T1000 (cell line): ENCODE results near the gene MMS19.
"Not testable (repeated sequence)": the region's sequence is repeated elsewhere in the genome, so short reads cannot be mapped to it uniquely, and the experiment has no call there.

ENCODE experiments used
- DNase-seq: peaks from one replicate; lab custom pipeline; 2025; ENCODE audit warnings: mixed read lengths; lab: John Stamatoyannopoulos, UW

The MMS19 gene

DNA sequence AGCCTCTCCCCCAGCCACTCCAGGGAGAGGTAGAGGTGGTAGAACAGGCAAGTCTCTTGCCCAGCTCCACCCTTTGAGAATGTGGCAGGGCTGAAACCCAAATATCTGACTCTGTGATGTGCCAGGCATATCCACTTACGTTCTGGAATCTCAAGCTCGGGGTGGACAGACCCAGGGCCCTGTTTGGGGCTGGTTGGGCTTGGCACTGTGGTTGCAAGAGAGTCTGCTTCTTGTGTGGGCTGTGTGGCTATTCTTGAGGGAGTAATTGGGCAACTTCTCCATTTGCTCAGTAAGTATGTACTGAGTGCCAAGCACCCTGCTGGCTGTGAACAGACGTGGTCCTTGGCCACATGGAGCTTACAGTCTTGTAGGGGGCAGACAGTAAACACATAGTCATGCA is 5.2 kb upstream of the MMS19 start:
- no peak for DNase-seq

DNA sequence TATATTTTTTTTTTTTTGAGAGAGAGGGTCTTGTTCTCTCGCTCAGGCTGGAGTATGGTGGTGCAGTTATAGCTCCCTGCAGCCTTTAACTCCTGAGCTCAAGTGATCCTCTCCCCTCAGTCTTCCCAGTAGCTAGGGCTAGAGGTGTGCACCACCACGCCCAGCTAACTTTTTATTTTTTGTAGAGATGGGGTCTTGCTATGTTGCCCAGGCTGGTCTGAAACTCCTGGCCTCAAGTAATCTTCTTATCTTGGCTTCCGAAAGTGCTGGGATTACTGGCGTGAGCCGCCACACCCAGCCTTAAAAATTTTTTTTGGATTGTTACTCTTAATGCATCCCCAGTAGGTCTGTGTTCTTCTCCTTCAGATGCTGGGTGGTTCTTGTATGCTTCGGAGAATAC is 4.7 kb upstream of the MMS19 start:
- no peak for DNase-seq

DNA sequence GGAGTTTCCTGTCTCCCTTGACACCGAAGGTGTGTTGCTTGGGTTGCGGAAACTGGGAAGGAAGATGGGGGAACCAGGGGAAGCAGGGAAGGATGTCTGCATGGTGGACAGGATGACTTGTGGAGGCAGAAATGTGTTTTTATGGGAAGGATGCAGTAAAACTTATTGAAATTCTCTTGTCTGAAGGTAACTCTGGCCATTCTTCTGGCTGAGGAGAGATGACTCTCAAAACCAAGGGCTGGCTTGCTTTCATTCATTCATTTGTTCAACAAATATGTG is 2.0 kb upstream of the MMS19 start:
- no peak for DNase-seq

DNA sequence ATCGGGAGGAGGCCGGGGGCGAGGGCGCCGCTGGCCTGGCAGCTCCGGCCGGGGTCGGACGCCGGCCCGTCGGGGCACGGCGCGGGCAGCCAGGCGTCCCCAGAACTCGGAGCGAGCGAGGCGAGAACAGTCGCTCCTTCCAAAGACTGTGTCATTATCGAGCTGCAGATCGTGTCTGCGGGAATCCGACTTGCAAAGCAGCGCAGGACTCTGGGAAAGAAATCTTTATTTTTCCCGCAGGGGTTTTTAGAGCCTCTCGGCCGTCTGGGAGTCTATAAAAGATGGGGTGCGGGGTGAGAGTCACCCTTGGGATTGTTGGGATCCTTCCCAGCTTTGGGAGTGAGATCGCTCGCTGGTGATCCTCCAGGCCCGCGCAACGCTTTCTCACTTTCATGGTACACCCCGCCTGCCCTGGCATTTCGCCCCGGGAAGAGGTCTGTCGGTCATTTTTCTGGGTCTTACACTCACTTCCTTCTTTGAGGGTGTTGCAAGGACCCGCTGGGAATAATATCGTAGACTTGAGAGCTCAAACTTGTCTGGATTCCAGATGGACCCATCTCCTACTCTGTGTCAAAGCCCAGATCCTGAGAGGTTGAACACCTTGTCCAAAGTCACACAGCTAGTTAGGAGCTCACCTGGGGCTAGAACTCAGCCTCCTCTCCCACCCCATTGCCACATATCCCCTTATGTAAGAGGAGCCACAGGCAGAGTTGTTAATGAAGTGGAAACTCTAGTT is 1.5 kb upstream of the MMS19 start:
- peak; percentile 51 for DNase-seq

DNA sequence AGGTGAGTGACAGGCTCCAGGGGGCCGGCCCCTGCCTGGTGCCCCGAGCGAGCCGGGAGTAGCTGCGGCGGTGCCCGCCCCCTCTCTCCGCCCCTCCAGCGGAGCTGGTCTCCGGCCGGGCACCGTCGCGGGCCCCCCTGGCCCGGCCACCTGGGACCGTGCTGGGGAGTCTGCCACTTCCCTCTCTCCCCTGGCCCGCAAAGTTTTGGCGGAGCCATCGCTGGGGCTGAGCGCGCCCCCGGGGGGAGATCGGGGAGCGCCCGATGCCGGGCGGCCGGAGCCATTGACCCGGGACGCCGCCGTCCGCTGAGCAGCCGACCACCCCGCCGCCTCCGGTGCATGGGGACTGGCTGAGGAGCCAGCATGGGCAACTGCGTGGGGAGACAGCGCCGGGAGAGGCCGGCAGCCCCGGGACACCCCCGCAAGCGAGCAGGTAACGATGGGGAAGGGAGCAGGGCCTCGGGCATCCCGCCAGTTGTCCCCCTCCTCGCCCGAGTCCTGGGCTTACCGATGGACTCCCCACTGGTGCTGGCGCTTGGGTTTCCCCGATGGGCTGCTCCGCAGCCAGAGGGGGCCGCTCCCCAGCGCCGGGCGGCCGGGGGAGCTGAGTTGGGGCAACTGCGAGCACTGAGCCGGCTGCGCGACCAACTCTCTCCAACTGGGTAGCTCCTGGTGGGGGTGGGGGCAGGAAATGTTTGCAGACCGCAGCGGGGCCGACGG is 779 bp upstream of the MMS19 start, which contains the start of gene UBTD1:
Gene UBTD1, plus strand, starts transcription at position 84 of the 720 bp plus-strand sequence. Its CDS starts 280 bp downstream, at position 364.
- peak; percentile 51 for DNase-seq

DNA sequence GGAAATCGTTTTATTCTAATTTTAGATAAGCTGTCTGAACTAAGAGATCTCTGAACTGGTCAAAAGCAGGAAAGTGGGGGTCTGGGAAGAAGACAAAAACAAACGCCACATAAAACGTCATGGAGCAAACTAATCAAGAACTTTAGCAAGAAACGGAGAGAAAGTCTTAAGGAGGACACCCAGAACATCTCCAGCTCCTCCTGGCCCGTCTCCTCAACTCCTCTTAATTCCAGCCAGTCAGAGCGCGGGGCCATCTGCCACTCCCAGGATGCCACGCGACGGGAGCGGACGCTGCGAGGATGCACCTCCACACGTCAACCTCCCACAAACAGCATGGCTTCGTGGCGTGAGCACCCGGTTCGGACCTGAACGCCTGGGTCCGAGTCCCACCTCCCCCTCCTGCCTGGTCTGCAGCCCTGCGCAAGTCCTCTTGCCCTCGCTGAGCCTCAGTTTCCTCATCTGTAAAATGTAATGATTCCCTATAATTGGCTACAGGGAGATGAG is 598 bp downstream of the MMS19 start:
- DNase-seq: peak; percentile 77

DNA sequence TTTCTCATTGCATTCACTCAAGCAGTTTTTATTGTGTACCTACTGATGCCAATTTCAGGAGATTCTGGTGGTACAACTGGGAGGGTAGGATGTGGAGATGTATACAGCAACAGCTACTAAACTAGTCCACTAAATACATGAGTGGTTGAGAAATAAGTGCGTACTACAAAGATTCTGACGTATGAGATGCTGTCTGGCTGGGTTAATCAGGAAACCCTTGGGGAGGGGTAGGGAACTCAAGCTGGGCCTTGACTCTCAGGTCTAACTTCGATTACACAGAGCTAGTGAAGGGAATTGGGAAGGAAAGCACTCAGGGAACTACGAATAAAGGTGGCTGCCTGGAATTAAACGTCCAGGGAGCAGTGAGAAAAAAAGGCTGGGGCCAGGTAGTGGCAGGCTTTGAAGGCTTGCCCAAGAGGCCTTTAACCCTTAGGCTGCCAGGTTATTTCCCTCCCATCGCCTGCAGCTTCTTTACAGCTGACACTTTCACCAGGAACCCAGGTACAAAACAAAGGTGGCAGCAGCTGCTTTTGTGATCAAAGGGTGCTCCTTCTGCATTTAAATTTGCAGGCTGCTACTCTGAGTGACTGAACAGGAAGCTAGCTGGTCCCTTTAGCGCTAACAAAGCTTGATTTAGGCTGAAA is 3.2 kb downstream of the MMS19 start:
- DNase-seq: no peak

DNA sequence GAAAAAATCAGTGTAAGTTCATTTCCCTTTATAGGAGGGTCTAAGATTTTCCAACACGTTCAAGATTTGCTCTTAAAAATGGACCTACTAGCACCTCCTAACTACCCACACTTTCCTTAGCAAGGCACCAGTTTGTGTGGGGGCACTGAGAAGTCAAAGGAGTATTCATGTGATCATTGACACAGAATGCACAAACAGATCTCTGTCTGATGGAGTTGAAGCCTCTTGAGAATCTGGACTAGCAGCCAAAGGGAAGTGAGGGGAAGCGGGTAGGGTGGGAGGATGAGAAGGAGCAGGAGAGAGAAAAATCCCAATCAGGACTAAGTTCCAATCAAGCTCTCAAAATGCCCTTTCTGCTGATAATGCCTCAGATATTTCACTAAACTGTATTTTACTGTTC is 4.1 kb downstream of the MMS19 start:
- no peak for DNase-seq

DNA sequence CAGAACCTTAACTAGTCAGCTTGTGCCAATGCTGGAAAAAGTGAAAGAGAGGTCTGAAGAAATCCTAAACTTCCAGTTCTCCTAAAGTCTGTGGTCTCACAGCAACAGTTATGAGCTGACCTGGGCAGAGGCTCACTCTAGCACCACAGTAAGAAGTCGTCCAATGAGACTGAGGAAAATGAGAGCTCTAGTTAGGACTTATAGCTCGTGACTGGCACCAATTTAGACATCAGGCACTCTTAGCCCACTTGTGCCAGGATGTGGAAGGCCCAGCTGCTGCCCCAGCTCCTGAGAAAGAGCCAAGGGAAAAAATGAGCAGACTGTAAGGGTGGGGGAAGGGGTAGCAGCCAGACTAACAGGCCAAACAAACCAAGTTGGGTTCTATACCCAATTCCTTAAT is 7.6 kb downstream of the MMS19 start:
- DNase-seq: no peak

DNA sequence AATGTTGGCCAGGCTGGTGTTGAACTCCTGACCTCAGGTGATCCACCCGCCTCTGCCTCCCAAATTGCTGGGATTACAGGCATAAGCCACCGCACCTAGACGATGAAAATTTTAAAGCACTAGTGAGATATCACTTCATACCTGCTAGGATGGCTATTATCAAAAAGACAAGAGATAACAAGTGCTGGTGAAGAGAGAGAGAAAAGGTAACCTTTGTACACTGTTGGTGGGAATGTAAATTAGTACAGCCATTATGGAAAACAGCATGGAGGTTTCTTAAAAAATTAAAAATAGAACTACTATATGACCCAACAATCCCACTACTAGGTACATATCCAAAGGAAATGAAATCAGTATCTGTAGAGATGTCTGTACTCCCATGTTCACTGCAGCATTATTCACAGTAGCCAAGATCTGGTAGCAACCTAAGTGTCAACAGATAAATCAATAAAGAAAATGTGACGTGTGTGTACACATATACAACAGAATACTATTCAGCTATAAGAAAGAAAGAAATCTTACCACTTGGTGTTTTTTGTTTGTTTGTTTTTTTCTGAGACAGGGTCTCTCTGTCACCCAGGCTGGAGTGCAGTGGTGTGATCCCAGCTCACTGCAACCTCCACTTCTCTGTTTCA is 12.5 kb downstream of the MMS19 start:
- no peak for DNase-seq

DNA sequence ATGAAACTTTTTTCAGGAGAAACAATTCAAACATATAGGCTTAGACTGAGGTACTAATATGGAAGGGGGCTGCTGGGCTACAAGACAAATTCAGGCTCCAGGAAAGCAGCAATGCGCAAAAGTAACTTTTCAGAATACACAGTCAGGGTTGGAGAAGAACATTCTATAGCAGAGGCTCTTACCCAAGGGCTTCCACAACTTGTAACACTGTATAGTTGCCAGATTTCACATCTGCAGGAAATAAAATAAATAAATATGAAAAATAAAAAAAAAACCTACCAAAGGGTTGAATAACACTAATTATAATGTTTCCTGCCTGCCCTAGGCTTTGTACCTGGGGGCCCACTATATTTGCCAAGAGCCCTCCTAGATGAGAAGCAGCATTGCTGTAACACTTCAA is 14.3 kb downstream of the MMS19 start:
- no peak for DNase-seq

DNA sequence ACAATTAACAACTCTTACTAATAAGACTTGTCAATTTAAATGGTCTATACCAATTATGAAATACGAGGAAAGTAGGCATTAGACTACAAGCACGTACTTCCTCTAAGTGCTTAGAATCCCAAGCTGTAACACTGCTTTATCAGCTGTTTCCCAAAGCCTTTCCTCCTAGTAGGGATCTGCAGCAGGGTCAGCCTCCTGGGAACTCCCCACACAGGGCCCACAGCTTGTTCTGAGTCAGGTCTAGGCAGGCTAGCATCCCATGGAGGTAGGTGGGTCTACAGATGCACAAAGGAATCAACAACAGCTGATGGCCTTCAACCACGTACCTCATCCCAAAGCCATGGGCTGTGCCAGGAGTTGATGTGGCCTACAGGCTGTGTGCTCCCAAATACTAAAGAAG is 14.7 kb downstream of the MMS19 start:
- DNase-seq: no peak

DNA sequence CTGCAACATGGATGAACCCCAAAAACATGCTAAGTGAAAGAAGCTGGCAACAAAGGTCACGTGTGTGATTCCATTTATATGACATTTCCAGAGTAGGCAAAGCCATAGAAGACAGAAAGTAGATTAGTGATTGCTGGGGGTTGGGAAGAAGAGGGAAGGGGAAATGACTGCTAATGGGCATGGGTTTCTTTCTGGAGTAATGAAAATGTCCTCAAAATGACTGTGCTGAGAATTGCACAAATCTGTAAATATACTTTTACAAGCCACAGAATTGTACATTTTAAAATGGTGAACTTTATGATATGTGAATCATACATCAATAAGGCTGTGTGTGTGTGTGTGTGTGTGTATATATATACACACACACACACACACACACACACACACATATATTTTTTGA is 15.8 kb downstream of the MMS19 start:
- DNase-seq: no peak

DNA sequence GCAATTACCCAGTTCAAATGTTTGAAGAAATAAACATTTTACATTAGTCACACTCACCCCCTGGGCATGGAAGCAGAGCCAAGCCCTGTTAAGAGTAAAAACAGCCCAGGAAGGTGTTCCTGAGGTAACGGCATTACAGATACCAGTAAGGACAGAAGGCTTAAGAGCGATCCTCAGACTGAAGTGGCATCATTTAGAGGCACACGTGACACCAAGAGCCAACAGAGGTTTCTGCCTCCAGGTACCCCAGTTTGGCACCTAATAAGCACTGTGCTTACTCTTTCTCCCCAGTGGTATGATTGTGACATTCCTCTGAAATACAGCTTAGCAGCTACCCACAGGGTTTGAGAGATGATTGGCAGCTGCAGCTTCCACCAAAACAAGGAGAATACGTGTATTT is 17.2 kb downstream of the MMS19 start:
- DNase-seq: peak; percentile 51

DNA sequence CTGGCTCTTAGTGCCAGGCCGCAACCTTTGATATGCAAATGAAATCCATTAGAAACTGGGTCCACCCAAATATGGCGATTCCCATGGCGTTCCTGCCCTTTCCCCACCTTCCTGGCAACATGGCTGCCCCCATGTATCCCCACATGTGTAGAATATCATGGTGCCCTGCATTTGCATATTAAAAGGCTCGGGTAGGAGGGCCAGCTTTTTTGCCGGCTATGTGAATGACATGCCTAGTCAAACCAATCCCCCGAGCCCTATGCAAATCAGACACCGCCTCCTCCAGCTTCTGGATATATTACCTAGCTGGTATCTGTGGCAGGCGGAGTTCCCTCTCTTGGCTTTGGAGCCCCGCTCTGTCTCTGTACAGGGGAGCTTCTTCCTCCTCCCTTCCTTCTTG is 18.3 kb downstream of the MMS19 start:
- DNase-seq: no peak

DNA sequence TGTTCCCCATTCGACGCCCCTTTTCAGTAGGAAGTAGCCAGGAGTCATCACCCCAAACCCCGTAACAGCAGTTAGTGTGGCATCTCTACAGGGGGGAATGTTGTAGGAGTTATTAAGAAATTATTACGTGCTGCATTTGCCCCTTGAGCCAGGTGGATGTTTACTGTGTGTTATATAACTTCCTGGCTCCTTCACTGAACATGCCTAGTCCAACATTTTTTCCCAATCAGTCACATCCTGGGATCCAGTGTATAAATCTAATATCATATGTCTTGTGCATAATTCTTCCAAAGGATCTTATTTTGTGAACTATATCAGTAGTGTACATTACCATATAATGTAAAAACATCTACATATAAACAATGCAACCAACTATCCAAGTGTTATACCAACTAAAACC is 18.8 kb downstream of the MMS19 start:
- not testable (repeated sequence) for DNase-seq

DNA sequence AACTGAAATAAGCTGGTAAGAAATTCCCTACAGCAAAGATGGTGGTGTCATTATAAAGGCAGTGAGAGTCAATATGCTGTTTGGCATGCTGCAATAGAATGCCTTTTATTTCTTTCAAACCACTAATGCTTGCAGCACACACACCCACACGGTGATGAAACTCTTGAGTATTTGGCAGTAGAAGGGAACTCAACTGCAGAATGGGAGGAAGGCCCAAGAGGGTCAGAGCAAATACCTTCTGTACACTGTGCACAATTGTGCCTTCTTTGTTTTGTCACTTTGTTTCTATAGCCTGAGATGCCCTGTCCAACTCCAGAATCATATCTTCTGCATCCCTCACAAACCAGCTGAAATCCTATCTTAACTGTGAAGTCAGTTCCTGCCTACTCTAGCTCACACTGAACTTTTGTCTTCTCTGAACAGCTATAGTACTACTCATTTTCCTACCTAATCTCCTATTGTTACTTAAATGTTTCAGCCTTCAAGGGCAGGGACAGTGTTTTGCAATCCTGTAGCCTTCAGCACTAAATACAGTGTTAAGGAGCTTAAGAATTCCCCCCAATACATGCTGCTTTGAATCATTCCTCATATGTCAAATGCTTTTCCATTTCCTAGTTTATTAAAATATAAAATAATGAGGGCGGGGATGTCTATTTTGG is 22.2 kb downstream of the MMS19 start:
- no peak for DNase-seq

DNA sequence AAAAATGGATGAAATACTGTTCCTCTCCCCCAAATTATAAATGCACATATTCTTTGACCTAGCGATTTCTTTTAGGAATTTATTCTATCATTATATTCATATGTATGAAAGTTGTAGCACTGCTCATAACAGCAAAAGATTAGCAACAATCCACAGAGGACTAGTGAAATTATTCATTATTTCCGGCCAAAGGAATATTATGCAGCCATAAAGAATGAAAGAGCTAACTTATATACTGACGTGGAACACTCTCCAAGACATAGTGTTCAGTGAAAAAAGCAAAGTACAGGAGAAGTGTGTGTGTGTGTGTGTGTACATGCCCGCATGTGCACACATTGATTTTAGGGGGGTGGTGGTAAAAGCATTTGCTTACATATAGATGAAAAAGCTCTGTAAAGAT is 23.3 kb downstream of the MMS19 start:
- DNase-seq: no peak

DNA sequence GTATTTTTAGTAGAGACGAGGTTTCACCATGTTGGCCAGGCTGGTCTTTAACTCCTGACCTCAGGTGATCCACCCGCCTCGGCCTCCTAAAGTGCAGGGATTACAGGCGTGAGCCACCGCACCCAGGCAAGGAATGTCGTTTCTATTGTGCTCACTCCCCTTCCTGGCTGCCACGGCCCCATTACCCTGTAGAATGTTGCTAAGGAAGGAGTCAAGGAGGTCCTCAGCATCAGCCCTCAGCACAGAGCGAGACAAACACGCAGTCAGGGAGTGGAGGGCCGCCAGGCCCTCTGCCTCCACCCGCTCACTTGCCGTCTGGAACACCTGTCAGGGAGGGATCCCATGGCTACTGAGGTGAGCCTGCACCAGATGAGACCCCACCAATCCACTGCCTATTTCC is 29.4 kb downstream of the MMS19 start:
- not testable (repeated sequence) for DNase-seq

DNA sequence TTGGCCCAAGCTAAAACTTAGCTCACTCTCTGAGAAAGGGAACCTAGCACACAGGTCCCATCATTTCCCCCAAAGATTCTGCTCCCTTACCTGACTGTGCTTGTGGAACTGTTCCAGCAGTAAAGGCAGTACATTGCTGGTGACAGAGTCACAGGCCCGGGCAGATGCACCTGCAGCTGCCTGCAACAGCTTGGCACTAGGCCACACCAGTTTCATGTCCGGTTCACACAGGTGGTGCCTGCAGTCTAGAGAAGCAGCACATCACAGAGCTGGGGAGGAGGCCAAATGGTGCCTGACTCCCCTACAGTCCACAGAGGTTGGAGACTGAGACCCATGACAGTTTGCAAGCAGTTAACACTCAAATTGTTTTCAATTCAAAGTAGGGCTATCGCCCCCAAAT is 30.1 kb downstream of the MMS19 start:
- DNase-seq: no peak

DNA sequence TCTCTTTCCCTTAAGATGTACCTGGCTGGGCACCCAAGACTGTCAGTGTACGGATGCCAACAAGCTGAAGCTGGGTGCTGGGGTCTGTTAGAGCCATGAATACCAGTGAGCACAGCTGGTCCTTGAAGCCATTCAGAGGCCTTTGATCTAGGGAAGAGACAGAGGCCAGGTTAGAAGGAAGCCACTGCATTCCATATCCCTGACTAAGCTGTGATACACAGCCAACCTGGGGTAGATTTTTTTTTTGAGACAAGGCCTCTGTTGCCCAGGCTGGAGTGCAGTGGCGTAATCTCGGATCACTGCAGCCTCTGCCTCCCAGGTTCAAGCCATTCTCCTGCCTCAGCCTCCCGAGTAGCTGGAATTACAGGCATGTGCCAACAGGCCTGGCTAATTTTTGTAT is 31.5 kb downstream of the MMS19 start:
- no peak for DNase-seq

DNA sequence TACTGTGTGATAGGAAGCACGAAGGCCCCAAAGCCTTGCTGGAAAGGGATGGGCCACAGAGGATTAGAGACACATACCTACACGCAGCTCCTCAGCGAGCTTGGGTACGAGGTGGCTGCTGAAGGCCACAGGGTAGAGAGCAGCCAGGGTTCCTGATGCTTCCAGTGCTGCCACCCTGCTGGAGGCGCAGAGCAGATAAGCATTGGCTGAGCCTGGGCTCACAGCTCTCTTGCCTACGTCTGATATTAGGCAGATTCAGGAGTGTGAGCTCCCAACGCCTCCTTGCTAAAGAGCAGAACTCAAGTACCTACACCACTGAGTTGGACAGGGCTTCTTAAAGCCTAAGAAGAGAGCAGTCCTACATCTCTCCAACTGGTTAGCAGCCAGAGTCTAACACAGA is 32.2 kb downstream of the MMS19 start:
- no peak for DNase-seq
